Upper lobe of left lung (tissue), 4 donors: ENCODE data around the gene TMEM190.

Source experiments
- CTCF ChIP-seq, 6 experiments: fragments of 450-650 bp in 4 of 6; fragments of 200-600 bp in 2 of 6; sonication (generic) in 2 of 6; IDR thresholded peaks; one replicate each; pipeline ENCODE4 v1.5.1; 2016 to 2019; ENCODE audit warnings: antibody characterized with exemption in 6 of 6
- POLR2AphosphoS5 ChIP-seq, 2 donors: sonication (generic); formaldehyde crosslinking; IDR thresholded peaks; one replicate each; pipeline ENCODE4 v1.5.1; 2017; ENCODE audit warnings: antibody characterized with exemption in 2 of 2

GRCh38 chr19:55373993-55374757 is 2.5 kb upstream of the TMEM190 start:
- TF ChIP-seq CTCF (IDR thresholded peaks at IDR 0.05) (no peak), POLR2AphosphoS5 (IDR thresholded peaks at IDR 0.05) (no peak)
